Vagina (tissue), 2 donors: ENCODE measurements around the gene BRDT.

ENCODE experiments used
- CTCF ChIP-seq, 3 experiments: fragments of 450-650 bp in 2 of 3; fragments of 200-600 bp in 1 of 3; sonication (generic) in 1 of 3; IDR thresholded peaks; one replicate each; pipeline ENCODE4 v1.5.1; 2017 to 2019; ENCODE audit warnings: antibody characterized with exemption in 3 of 3, mild to moderate bottlenecking in 2 of 3, moderate library complexity in 2 of 3
- POLR2AphosphoS5 ChIP-seq, 2 donors: sonication (generic); formaldehyde crosslinking; IDR thresholded peaks; one replicate each; pipeline ENCODE4 v1.9.0; 2017; ENCODE audit warnings: antibody characterized with exemption in 2 of 2, mild to moderate bottlenecking in 2 of 2, low read depth in 1 of 2; ENCODE audit not compliant: insufficient read depth in 1 of 2

- TF ChIP-seq CTCF (IDR thresholded peaks at IDR 0.05) (no peak), POLR2AphosphoS5 (IDR thresholded peaks at IDR 0.05; ENCODE audit: insufficient read depth in 1 of 2, low read depth in 1 of 2) (no peak)
Observed at GRCh38 chr1:91937613-91938012, 11.6 kb upstream of the BRDT start.
